ELR (cell line): Measurements from ENCODE around the gene SMG9.

Experiments
- DNase-seq: peaks from one replicate; pipeline ENCODE4 v3.0.0-alpha.2; 2015; ENCODE audit warnings: low read depth

SMG9 gene

DNA sequence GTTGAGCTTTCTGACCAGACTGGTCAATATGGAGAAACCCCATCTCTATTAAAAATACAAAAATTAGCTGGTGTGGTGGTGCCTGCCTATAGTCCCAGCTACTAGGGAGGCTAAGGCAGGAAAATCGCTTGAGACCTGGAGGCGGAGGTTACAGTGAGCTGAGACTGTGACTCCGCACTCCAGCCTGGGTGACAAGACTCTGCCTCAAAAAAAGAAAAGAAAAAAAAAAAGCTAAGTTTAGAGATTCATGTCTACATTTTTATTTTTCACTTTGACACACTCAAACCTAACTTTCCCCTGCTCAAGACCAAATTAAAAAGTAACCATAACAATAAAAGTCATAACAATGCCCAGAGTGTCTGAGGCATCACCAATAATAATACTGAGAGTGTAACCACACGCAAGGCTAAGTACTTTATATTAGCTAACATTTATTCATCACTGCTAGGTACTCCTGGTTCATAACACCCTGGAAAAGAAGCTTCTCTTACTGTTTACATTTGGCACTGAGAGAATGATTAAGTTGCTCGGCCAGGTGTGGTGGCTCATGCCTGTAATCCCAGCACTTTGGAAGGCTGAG lies 33.2 kb downstream of the SMG9 start:
- no peak for DNase-seq

DNA sequence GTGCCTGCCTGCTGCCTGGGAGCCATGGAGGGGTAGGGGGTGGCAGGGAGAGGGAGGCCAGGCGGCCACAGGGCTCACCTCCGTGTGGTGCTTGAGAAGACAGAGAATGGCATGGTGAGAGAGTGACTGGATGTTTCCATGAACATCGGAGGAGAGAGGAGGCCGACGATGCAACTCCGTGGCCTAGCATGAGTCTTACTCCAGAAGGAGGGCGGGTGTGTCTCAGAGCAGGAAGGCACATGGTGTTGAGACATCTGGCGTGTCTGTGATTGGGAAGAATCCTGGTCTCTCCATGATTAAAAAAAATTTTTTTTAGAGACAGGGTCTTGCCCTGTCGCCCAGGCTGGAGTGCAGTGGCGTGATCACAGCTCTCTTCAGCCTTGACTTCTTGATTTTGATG lies 33.8 kb downstream of the SMG9 start:
- no peak for DNase-seq

DNA sequence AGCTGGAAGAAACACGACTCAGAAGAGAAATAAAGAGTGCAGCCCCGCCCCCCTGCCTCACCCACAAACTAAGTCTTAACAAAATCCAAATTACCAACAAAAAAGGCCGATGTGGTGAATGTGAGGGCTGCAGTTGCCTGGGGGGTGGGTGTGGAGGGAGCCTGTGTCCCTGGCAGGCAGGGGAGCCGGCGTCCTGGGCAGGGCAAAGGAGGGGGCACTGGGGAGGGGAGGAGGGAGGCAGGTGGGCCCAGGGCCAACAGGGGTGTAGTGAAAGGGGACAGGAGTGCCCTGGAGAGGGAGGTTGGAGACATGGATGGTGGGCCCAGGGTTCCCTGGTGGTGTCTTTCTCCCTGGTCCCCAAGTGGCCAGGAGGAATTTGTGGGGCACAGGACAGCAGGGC lies 34.8 kb downstream of the SMG9 start:
- DNase-seq = no peak

DNA sequence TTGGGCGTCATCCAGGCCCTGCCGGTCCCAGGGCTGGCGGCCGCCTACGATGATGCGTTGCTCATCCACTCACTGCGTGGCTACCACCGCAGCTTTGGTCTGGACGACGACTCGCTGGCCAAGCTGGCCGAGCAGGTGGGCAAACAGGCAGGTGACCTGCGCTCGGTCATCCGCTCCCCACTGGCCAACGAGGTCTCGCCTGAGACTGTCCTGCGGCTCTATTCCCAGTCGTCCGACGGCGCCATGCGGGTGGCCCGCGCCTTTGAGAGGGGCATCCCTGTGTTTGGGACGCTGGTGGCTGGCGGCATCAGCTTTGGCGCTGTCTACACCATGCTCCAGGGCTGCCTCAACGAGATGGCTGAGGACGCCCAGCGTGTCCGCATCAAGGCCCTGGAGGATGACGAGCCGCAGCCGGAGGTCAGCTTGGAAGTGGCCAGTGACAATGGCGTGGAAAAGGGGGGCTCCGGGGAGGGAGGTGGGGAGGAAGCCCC lies 35.3 kb downstream of the SMG9 start:
- DNase-seq = no peak

- DNase-seq = no peak
Measured at GRCh38 chr19:43718627-43719377, 36.0 kb downstream of the SMG9 start.

GRCh38 chr19:43715776-43716175 lies 39.0 kb downstream of the SMG9 start, which contains the start of gene IRGC:
IRGC (plus strand) TSS chr19:43716076; CDS start chr19:43718559, 2,483 bp downstream.
- no peak for DNase-seq

- no peak for DNase-seq
Measured at GRCh38 chr19:43713208-43713607, 41.6 kb downstream of the SMG9 start.

DNA sequence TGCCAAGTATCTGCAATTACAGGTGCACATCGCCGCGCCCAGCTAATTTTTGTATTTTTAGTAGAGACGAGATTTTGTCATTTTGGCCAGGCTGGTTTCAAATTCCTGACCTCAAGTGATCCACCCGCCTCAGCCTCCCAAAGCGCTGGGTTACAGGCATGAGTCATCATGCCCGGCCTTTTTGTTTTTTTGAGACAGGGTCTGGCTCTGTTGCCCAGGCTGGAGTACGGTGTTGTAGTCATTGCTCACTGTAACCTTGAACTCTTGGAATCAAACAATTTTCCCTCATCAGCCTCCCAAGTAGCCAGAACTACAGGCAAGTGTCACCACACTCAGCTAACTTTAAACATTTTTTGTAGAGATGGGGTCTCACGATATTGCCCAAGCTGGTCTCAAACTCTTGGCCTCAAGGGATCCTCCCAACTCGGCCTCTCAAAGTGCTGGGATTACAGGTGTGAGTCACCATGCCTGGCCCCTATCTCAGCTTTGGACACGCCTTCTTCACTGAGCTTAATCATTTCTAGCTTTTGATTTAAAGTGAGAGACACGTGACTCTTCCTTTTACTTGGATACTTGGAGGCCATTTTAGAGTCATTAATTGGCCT lies 42.9 kb downstream of the SMG9 start:
- DNase-seq = peak; percentile 60

DNA sequence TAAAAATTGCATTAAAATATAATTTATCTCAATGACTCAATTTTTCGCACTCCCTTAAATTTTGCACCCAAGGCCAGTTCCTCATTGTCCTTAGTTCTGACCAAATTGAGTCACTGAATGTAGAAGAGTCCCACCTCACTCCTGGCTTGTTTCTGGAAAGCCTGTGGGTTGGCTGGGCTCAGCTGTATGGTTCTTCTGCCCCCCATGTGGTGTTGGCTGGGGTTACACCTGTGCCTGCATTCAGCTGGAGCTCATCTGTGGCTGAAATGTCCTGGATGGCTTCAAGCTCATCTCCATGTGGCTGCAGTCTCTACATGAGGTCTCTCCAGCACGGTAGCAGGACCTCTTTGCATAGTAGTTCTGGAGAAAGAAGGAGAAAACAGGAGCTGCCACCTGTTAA lies 46.0 kb downstream of the SMG9 start:
- DNase-seq = no peak

DNA sequence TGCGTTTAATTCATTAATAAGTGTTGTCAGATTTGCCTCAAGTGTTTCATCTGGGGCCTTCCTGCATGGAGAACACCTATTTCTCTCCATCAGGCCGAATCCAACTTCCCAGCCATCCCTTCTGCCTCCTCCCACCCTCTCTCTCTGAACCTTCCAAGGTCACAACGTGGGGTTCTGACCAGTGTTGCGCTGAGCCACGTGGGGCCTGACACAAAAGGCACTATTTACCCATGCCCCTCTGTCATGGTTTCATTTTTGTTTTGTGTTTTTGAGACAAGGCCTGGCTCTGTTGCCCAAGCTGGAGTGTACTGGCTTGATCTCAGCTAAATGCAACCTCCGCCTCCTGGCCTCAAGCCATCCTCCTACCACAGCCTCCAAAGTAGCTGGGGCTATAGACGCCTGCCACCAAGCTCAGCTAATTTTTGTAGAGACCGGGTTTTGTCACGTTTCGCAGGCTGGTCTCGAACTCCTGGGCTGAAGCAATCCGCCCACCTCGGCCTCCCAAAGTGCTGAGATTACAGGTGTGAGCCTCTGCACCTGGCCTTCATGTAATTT lies 47.5 kb downstream of the SMG9 start:
- DNase-seq = no peak

DNA sequence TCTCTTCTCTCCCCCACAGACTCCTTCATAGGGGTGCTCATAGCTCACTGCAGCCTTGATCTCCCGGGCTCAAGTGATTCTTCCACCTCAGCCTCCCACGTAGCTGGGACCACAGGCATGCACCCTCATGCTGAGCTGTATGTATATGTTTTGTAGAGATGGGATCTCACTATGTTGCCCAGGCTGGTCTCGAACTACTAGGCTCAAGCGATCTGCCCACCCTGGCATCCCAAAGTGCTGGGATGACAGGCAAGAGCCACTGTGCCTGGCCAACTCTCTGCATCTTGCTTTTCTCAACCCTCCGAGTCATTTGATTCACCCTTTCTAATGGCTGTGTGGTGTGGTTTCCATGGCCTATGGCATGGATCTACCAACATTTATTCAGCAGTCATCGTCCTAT lies 49.0 kb downstream of the SMG9 start:
- no peak for DNase-seq

DNA sequence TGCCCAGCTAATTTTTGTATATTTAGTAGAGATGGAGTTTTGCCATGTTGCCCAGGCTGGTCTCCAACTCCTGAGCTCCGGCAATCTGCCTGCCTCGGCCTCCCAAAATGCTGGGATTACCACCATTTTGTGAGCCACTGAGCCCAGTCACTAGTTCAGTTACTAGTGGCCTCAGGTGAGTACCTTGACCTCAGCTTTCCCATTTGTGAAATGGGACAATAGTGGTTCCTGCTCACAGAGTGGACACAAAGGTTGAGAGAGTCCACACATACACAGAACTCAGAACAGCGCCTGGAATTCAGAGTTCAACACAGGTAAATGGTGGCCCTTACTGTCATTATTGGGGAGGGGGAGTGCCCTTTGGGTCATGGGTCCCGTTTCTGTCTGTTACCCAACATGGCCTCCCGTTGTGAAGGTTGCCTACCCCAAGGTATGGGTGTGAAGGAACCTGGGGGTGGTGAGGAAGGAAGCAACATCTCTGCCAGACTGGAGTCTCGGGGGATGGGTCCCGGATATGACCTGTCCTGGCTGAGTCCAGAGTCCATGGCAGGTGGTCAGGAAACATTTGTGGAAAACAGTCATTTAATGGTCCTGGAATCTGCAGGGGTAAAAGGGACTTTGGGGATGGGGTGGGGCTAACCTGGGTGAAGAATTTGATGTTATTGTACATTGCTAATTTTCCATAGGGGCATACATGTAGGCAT lies 50.6 kb downstream of the SMG9 start:
- no peak for DNase-seq

- peak; percentile 90 for DNase-seq
Measured at GRCh38 chr19:43700395-43701000, 54.3 kb downstream of the SMG9 start.

GRCh38 chr19:43699506-43700394 lies 55.0 kb downstream of the SMG9 start:
- DNase-seq = peak; percentile 46

DNA sequence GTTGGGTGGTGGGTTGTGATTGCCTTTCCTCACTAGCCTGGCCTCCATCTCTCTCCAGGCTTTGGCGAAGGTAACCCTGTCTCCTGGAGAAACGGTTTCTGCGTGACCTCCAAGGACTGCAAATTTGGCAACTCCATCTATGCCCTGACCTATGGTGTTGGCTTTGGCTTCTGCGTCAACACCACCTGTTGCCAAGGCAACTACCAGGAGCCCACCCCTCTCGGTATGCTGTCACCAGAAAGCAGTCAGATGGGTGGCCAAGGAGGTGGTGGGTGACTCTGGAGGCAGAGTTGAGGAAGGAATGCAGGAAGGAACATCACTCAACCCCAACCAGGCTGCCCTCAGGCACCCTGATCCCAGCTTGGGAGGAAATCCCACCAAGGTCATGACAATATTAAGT lies 57.5 kb downstream of the SMG9 start:
- no peak for DNase-seq

DNA sequence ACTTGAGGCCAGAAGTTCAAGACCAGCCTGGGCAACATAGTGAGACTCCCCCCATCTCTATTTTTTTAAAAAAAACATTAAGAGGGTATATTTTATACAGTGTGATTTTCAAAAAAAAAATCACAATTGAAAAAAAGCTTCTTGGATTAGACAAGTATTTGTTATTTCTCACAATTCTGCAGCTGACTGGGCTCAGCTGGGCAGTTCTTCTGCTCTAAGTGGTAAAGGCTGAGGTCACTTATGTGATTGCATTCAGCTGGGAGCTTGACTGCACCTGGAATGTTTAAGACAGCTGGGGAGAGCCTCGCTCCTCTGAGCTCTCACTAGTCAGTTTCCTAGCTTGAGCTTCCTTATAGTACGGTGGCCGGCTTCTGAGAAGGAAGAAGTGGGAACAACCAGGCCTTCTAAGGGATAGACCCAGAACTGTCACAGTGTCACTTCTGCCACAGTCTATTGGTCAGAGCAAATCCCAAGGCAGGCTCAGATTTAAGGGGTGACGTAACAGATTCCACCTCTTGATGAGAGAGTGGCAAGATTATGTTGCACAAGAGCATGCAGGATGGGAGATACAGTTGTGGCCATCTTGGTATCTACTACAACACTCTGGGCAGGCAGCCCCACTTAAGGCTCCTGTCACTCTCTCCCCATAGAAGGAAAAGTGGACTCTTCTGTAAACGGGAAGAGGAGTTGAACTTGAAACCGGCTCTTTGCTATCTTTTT lies 58.6 kb downstream of the SMG9 start:
- DNase-seq = no peak

- no peak for DNase-seq
Measured at GRCh38 chr19:43694553-43694952, 60.2 kb downstream of the SMG9 start.

GRCh38 chr19:43692877-43693276 lies 61.9 kb downstream of the SMG9 start:
- no peak for DNase-seq

GRCh38 chr19:43692385-43692784 lies 62.4 kb downstream of the SMG9 start:
- DNase-seq = no peak

DNA sequence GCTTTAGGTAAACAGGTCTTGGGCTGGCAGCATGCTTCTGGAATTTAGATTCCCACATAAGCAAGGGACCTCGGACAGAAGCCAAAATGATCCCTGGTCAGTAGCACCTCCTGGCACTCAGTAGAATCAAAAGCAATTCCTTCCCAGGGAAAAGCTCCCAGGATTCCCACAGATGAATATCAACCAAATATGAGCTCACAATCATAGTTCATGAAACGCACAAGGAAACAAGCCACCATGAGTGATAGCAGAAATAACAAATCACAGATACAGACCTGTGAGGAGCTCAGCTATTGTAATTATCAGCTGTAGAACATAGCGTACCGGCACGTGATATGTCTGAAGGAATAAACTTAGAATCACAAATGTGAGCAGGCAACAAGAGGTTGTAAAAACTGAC lies 63.0 kb downstream of the SMG9 start:
- DNase-seq = no peak
